GM20000 (cell line): ENCODE data around the gene NEIL1.
"Not testable (repeated sequence)": the region's sequence is repeated elsewhere in the genome, so short reads cannot be mapped to it uniquely, and the experiment has no call there.

Source experiments
- DNase-seq: peaks from one replicate; pipeline ENCODE4 v3.0.0; 2012; ENCODE audit warnings: low spot score
- TF ChIP-seq, protein P1 (sequence below): IDR thresholded peaks from 2 replicates; pipeline ENCODE4 v1.5.1; 2012; ENCODE audit warnings: mild to moderate bottlenecking, control low read depth; ENCODE audit errors: extremely low read depth, missing control alignments

NEIL1 gene

GRCh38 chr15:75313116-75313845 lies 33.6 kb upstream of the NEIL1 start:
- DNase-seq, result no peak

GRCh38 chr15:75314552-75315290 lies 32.1 kb upstream of the NEIL1 start:
- no peak for DNase-seq
- TF ChIP-seq, protein P1, sequence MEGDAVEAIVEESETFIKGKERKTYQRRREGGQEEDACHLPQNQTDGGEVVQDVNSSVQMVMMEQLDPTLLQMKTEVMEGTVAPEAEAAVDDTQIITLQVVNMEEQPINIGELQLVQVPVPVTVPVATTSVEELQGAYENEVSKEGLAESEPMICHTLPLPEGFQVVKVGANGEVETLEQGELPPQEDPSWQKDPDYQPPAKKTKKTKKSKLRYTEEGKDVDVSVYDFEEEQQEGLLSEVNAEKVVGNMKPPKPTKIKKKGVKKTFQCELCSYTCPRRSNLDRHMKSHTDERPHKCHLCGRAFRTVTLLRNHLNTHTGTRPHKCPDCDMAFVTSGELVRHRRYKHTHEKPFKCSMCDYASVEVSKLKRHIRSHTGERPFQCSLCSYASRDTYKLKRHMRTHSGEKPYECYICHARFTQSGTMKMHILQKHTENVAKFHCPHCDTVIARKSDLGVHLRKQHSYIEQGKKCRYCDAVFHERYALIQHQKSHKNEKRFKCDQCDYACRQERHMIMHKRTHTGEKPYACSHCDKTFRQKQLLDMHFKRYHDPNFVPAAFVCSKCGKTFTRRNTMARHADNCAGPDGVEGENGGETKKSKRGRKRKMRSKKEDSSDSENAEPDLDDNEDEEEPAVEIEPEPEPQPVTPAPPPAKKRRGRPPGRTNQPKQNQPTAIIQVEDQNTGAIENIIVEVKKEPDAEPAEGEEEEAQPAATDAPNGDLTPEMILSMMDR, result no peak

More at GRCh38 chr15:75313116-75313845, 33.6 kb upstream of the NEIL1 start:
- TF ChIP-seq, protein P1, result no peak

DNA sequence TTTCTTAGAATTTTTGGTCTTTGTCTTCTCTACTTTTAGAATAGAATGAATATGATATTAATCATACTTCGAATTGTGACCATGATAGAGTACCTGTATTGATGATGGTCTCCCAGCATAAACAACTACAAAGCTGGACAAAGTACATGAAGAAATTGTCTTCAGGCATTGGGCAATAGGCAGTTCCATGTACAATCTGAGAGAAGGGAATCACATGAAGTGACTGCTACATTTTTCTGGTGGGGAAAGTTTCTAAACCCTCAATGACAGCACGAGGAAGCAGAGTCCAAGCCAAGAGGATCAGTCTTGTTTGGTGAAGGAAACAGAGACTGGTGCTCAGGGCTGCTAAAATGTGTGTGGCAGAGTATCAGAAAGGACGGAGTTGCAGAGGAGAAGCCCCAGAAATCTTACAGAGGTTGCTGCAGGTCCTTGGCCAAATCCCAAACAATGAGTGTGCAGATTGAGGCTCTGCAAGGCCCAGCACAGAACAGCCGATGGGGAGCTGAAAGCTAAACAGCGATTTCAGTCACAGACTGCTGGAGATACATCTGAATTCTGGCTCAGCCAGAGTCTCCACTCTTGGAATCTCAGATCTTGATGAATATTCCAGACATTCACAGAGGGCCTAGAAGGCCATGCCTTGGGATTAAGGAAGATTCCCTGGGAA lies 27.5 kb upstream of the NEIL1 start:
- not testable (repeated sequence) for DNase-seq

GRCh38 chr15:75321711-75322110 lies 25.1 kb upstream of the NEIL1 start:
- DNase-seq, result no peak
- TF ChIP-seq, protein P1, result no peak

- no peak for DNase-seq
- TF ChIP-seq, protein P1, result no peak
These were observed 20.9 kb upstream of the NEIL1 start for GRCh38 chr15:75325922-75326321.

DNA sequence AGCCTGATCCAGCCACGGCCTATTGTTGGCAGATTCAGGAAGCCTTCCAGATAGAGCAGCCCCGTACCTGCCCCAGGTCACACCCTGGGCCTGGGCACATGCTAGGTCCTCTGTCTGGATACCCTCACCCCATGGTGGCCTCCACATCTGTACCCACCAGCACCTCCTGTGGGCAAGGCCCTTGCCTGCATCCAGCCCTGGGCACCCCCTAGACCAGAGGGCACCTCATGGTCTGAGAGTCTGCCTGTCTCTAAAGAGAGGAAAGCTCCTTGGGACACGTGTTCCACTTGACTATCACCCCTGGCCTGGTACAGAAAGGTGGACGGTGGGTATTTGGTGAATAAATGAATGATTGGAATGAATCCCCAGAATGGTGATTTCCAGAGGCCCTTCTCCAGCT lies 19.8 kb upstream of the NEIL1 start:
- TF ChIP-seq, protein P1, result no peak
- no peak for DNase-seq

- DNase-seq, result no peak
- TF ChIP-seq, protein P1, result no peak
These were observed 19.3 kb upstream of the NEIL1 start for GRCh38 chr15:75327491-75327890.
